Choroid plexus epithelial cell (primary cell): ENCODE data around the gene ZSWIM9.
"Not testable (repeated sequence)": the region's sequence is repeated elsewhere in the genome, so short reads cannot be mapped to it uniquely, and the experiment has no call there.

ENCODE experiments used
- DNase-seq: peaks from one replicate; pipeline ENCODE4 v3.0.0-alpha.2; 2010; ENCODE audit warnings: low read depth
- H3K4me3 ChIP-seq: 2 replicates; pipeline ENCODE4 v1.5.1; 2011; ENCODE audit warnings: low read depth, mild to moderate bottlenecking, control low read depth, low read length, moderate library complexity
- TF ChIP-seq, protein P1 (sequence below): conservative IDR thresholded peaks from 2 replicates; pipeline ENCODE4 v1.5.1; 2011; ENCODE audit warnings: low read depth, mild to moderate bottlenecking, control low read depth, inconsistent platforms, low read length, moderate library complexity

ZSWIM9 gene

DNA sequence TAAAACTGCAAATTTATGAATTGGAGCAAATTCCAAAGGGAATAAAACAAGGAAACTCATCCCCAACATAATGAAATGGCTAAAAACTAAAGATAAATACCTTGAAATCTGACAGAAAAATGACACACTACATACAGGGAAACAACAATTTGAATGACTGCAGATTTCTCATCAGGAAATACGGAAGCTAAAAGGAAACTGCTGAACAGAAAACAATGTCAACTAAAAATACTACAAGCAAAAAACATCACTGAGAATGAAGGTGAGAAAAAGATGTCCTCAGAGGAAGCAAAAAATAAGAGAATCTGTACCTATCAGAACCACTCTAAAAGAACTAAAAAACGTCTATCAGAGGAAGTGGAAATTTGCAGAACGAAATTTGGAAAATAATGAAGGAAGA lies 39.5 kb downstream of the ZSWIM9 start:
- no peak overlapping the region for H3K4me3 ChIP-seq
- DNase-seq = no peak
- TF ChIP-seq, protein P1, sequence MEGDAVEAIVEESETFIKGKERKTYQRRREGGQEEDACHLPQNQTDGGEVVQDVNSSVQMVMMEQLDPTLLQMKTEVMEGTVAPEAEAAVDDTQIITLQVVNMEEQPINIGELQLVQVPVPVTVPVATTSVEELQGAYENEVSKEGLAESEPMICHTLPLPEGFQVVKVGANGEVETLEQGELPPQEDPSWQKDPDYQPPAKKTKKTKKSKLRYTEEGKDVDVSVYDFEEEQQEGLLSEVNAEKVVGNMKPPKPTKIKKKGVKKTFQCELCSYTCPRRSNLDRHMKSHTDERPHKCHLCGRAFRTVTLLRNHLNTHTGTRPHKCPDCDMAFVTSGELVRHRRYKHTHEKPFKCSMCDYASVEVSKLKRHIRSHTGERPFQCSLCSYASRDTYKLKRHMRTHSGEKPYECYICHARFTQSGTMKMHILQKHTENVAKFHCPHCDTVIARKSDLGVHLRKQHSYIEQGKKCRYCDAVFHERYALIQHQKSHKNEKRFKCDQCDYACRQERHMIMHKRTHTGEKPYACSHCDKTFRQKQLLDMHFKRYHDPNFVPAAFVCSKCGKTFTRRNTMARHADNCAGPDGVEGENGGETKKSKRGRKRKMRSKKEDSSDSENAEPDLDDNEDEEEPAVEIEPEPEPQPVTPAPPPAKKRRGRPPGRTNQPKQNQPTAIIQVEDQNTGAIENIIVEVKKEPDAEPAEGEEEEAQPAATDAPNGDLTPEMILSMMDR = no peak

- DNase-seq = no peak
- no peak overlapping the region for H3K4me3 ChIP-seq
- TF ChIP-seq, protein P1 = no peak
Measured at GRCh38 chr19:48213959-48214358, 43.5 kb downstream of the ZSWIM9 start.

- H3K4me3 ChIP-seq = no peak overlapping the region
- TF ChIP-seq, protein P1 = no peak
- no peak for DNase-seq
Measured at GRCh38 chr19:48216933-48217332, 46.5 kb downstream of the ZSWIM9 start.

- peak; percentile 85 for DNase-seq
- no peak overlapping the region for H3K4me3 ChIP-seq
- TF ChIP-seq, protein P1 = no peak
Measured at GRCh38 chr19:48218997-48219396, 48.5 kb downstream of the ZSWIM9 start.

DNA sequence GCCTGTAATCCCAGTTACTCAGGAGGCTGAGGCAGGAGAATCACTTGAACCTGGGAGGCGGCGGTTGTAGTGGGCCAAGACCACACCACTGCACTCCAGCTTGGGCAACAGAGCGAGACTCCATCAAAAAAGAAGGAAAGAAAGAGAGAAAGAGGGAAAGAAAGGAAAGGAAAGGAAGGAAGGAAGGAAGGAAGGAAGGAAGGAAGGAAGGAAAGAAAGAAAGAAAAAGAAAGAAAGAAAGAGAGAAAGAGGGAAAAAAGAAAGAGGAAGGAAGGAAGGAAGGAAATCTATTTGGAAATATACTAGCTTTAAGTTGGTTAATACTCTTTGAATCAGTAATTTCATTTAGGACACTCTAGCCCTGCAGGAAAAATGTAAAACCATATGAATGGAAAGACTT lies 50.3 kb downstream of the ZSWIM9 start:
- not testable (repeated sequence) for DNase-seq, H3K4me3 ChIP-seq

- TF ChIP-seq, protein P1 = no peak
- DNase-seq = no peak
- H3K4me3 ChIP-seq = no peak overlapping the region
Measured at GRCh38 chr19:48221628-48222027, 51.1 kb downstream of the ZSWIM9 start.

DNA sequence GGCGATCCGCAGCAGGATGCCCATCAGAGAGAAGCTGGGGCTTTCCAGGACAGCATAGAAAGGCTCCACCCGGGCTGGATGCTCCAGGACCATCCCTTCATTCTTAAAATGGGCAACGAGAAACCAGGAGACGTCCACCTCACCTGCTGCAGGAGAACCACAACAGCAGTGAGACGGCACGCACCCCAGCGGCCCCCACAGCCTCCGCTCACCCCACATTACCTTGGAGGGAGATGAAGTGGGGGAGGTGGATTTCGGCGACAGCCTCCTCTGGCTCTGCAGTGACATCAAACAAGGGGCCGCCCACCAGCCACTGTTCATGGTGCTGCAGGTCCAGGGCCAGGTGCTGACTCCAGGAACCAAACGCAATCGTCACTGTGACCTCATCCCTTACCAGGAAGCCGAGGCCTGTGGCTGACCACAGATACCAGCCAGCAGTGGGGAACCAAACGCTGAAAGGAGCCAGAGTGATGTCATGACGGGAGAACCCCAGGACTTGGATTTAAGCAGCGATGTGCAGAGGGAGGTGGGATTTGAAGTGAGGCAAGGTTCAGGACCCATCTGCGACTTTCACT lies 60.2 kb downstream of the ZSWIM9 start:
- H3K4me3 ChIP-seq = no peak overlapping the region
- no peak for DNase-seq
- TF ChIP-seq, protein P1 = no peak

GRCh38 chr19:48237057-48237456 lies 66.6 kb downstream of the ZSWIM9 start:
- H3K4me3 ChIP-seq = no peak overlapping the region
- no peak for DNase-seq
- TF ChIP-seq, protein P1 = no peak
